Mucosa of descending colon (tissue), 3 donors: ENCODE results near the gene AMDHD2. TPM values are rescaled to one million over a fixed set of nuclear protein-coding genes. Genes with fewer than 3 reads are reported as not detected.

ENCODE experiments used
- ATAC-seq: fragments of 200-7000 bp; cut with Tn5 transposase; one replicate; pipeline ENCODE4 v1.9.1; 2020; ENCODE audit warnings: mild to moderate bottlenecking, moderate library complexity
- DNase-seq, 3 donors: peaks; one replicate each; pipeline ENCODE4 v3.0.0-alpha.2; 2020
- H3K36me3 ChIP-seq: fragments of 200-600 bp; one replicate; pipeline ENCODE4 v1.8.0; 2021; ENCODE audit warnings: low read depth, mild to moderate bottlenecking
- H3K4me1 ChIP-seq: fragments of 200-600 bp; one replicate; pipeline ENCODE4 v1.8.0; 2021; ENCODE audit warnings: low read depth, mild to moderate bottlenecking
- H3K4me3 ChIP-seq: fragments of 200-600 bp; one replicate; pipeline ENCODE4 v1.8.0; 2021; ENCODE audit warnings: mild to moderate bottlenecking
- H3K9me3 ChIP-seq: fragments of 200-600 bp; one replicate; pipeline ENCODE4 v1.8.0; 2021; ENCODE audit warnings: mild to moderate bottlenecking
- intact Hi-C, 2 donors: fragments of 100-400 bp; cut with DNase I in 1 of 2; cut with micrococcal nuclease in 1 of 2; formaldehyde crosslinking; loops; one replicate each; pipeline versions ENCODE4 v1.11.0 to v1.11.1; 2022; cut with DNase I, micrococcal nuclease
- total RNA-seq, 3 donors: library from RNA; stranded (reverse); fragmentation: NEBNext Ultra II Directional in 2 of 3; extraction: Animal tissue kit (Norgen Biotek cat#: 25700) in 2 of 3; gene quantifications; one replicate each; pipeline versions ENCODE4 v1.2.1 to v1.2.4, GENCODE V29; 2021 to 2023
- TF ChIP-seq, protein P1 (sequence below): fragments of 200-600 bp; IDR thresholded peaks from one replicate; pipeline ENCODE4 v1.8.0; 2022; ENCODE audit warnings: antibody characterized with exemption, mild to moderate bottlenecking
- donor health status: DM: no; HTN: no; CAD: no; lungs with moderate emphysema.
- donor health status: DM: no; HTN: no; CAD: no.
- donor health status: DM: no; HTN: yes; CAD: no.

The AMDHD2 gene
- total RNA-seq, 3 donors from 2014 or later, result 33.6 to 51.2 (median 38.4) TPM

DNA sequence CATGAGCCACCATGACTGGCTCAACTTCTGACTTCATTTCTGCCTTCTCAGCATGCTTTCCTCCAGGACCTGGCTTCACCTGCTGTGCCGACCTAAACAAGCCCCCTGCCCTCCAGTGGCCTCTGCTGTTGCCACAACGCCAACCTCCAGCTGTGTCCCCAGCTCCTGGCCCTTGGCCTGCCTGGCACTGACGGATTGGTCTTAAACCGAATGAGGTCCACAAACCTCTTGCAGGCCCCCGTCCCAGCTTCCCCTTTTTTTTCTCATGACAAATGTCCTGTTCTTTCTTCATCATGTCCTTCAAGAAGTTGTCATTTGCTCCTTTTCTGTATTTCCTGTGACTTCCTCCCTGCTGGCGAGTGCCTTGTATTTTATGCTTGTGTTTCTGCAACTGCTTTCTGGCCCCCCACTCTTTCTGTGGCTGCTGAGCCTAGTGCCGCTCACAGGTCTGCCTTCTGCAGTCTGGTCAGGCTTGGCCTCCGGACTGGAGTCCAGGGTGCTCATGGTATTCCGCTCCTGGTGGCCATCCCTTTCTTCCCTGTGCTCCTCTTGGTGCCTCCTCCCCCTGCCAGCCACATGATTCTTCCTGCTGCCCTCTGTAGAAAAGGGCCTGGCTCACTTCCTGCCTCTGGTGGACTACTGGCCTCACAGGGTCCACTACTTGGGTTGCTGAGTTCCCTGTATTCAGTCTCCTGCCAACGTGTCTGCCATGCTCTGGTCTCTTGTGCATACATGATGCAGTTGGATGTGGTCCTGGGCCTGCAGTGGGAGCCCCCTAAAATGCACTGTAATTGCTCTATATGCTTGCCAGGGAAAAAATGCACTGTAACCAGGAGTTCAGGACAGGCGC lies 3.6 kb upstream of the AMDHD2 start:
- Histone ChIP-seq H3K4me1 (peaks cover 58% of the 10 kb centered on the region), H3K4me3 (no peak overlapping the region), H3K36me3 (no peaks in the 10 kb centered on the region), H3K9me3 (no peaks in the 10 kb centered on the region)
- intact Hi-C loops, result no loop called here
- TF ChIP-seq, protein P1, sequence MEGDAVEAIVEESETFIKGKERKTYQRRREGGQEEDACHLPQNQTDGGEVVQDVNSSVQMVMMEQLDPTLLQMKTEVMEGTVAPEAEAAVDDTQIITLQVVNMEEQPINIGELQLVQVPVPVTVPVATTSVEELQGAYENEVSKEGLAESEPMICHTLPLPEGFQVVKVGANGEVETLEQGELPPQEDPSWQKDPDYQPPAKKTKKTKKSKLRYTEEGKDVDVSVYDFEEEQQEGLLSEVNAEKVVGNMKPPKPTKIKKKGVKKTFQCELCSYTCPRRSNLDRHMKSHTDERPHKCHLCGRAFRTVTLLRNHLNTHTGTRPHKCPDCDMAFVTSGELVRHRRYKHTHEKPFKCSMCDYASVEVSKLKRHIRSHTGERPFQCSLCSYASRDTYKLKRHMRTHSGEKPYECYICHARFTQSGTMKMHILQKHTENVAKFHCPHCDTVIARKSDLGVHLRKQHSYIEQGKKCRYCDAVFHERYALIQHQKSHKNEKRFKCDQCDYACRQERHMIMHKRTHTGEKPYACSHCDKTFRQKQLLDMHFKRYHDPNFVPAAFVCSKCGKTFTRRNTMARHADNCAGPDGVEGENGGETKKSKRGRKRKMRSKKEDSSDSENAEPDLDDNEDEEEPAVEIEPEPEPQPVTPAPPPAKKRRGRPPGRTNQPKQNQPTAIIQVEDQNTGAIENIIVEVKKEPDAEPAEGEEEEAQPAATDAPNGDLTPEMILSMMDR, result no peak
- ATAC-seq, result no peak
- peak in 2 of 3 donors; percentile 46 to 65 for DNase-seq

DNA sequence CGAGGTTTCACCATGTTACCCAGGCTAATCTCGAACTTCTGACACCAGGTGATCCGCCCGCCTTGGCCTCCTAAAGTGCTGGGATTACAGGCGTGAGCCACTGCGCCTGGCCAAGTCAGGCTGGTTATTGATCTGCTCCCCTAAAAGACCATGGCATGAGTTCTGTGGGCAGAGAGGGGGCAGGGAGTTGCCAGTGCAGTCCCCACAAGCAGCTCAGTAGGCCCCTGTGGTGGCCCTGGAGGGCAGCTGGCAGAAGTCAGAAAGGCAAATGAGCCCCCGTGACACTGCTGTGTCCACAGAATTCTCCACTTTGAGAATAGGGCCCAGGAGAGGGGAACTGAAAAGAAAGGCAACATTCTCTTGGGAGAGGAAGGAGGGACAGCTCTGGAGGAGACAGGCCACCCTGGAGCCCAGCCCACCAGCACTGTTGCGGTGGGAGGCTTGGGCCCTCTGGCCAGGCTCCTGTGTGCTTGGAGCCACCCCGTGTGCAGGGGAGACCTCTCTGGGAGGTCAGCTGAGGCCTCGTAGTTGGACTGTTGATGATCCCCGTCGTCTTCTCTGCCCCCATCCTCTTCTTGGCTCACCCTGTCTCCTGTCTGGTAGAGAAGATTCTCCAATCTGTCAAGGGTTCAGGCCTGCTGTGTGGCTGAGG lies 2.1 kb upstream of the AMDHD2 start:
- TF ChIP-seq, protein P1, result no peak
- H3K4me1 ChIP-seq, result peaks cover 55% of the 10 kb centered on the region
- DNase-seq (peak in 1 of 3 donors; percentile 32), ATAC-seq (no peak)
- H3K36me3 ChIP-seq, result no peaks in the 10 kb centered on the region
- intact Hi-C loops, result no loop called here
- no peak overlapping the region for H3K4me3 ChIP-seq
- no peaks in the 10 kb centered on the region for H3K9me3 ChIP-seq

DNA sequence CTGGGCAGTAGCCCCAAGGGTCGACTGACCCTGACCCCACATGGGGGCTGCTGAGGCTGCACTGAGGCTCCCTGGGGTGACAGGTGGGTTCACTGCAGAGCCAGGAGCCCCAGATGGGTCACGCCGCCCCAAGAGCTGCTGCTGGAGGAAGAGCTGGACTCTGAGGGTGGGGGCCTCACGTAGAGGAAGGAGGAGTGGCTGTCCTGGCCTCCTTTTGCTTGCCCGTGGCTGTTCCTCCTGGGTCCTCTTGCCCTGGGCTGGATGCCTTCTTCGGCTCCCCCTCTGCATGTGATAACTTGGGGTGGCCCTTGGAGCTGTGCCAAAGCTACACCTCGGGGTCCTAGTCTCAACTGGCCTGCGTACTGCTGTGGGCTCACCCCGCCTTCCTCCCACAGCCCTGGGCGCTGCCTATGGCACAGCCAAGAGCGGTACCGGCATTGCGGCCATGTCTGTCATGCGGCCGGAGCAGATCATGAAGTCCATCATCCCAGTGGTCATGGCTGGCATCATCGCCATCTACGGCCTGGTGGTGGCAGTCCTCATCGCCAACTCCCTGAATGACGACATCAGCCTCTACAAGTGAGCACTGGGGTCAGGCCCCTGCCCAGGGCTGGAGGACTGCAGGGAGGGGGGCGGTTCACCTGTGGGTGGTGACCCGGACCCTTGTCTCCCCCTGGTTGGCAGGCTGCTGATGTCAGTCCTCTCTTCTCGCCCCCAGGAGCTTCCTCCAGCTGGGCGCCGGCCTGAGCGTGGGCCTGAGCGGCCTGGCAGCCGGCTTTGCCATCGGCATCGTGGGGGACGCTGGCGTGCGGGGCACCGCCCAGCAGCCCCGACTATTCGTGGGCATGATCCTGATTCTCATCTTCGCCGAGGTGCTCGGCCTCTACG lies 1.1 kb upstream of the AMDHD2 start:
- ATAC-seq (no peak), DNase-seq (peak in 2 of 3 donors; percentile 51 to 73)
- intact Hi-C loops, result no loop called here
- peaks cover 60% of the 10 kb centered on the region for H3K4me1 ChIP-seq
- TF ChIP-seq, protein P1, result no peak
- no peaks in the 10 kb centered on the region for H3K9me3 ChIP-seq
- no peaks in the 10 kb centered on the region for H3K36me3 ChIP-seq
- no peak overlapping the region for H3K4me3 ChIP-seq

DNA sequence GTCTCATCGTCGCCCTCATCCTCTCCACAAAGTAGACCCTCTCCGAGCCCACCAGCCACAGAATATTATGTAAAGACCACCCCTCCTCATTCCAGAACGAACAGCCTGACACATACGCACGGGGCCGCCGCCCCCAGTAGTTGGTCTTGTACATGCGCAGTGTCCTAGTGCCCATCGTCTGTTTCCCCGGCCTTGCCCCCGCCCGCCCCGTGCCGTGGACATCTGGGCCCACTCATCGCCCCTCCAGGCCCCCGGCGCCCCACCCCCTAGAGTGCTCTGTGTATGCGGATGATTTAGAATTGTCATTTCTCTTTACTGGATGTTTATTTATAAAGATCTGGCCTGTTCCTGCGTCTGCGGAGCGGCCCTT lies 475 bp upstream of the AMDHD2 start:
- DNase-seq (no peak), ATAC-seq (no peak)
- H3K9me3 ChIP-seq, result no peaks in the 10 kb centered on the region
- H3K4me1 ChIP-seq, result peaks cover 64% of the 10 kb centered on the region
- intact Hi-C loops, result no loop called here
- TF ChIP-seq, protein P1, result no peak
- H3K36me3 ChIP-seq, result no peaks in the 10 kb centered on the region
- H3K4me3 ChIP-seq, result no peak overlapping the region

DNA sequence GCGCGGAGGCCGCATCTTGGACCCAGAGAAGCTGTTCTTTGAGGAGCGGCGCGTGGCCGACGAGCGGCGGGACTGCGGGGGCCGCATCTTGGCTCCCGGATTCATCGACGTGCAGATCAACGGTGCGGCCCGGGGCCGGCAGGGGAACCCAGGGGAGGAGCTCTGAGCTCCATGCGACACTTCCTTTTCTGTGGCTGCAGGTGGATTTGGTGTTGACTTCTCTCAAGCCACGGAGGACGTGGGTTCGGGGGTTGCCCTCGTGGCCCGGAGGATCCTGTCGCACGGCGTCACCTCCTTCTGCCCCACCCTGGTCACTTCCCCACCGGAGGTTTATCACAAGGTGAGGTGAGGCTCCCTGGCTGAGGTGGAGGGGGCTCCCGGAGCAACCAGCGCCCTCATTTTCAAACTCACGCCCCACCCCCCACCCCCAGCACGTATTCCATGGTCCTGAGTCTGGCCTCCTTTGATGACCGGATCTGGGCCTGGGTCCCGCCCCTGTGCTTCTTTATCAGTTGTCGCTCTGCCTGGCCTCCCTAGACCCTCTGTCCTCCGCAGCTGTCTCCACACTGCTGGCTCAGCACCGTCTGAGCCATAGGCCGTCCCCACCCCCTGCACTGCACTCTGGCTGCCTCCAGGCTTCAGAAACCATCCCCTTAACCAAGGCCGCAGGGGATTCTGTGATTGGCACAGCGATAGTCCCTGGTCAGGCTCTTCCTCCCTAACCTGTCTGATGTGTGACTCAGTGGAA lies 787 bp downstream of the AMDHD2 start:
- Histone ChIP-seq H3K36me3 (no peaks in the 10 kb centered on the region), H3K4me3 (peak overlapping the region; percentile 36), H3K4me1 (peaks cover 56% of the 10 kb centered on the region), H3K9me3 (no peaks in the 10 kb centered on the region)
- intact Hi-C loops, result no loop called here
- ATAC-seq (peak; percentile 44), DNase-seq (peak in 2 of 3 donors; percentile 63 to 86)
- TF ChIP-seq, protein P1, result no peak
